Suppressor macrophage treated with lipopolysaccharide for 1 hour (primary cell): ENCODE results near the gene RHOH.

ENCODE experiments used
- DNase-seq, 3 donors: peaks; one replicate each; pipeline ENCODE4 v3.0.0-alpha.2; 2020 to 2022

RHOH gene

DNA sequence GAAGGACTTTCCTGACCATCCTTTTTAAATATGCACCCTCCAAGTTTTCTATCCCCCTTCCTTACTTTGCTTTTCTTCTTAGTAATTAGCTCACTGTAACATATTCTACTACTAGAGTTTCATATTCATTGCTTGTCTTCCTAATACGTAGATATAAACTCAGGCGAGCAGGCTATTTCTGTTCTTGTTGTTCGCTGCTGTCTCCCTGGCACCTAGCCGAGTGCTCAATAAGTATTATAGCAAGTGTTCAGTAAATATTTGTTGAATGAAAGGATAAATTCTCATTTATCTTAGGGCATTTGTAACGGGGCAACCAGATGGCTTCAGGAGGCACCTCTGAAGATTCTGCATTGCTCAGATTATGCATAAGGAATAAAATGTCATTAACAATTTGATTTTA, 6.8 kb upstream of the RHOH start:
- no peak for DNase-seq

DNA sequence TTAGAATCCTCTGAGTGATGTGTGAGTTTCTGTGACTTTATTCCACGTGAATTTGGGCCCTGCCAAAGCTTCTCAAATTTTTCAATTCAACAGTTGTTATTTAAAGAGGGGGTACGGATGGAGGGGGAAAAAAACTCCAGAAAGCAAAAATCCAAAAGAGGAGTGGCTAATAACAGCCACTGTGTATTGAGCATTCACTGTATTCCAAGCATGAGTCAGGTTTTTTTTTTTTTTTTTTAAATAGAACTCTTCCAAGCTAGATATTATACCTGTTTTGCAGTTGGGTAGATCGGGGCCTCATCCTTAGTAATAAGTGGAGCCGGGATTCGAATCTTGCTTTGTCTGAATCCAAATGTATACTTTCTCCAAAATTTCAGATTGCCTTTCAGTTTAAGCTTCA, 6.4 kb upstream of the RHOH start:
- DNase-seq: no peak

GRCh38 chr4:40190880-40191815, 5.7 kb upstream of the RHOH start:
- DNase-seq: peak in 1 of 3 donors; percentile 41

GRCh38 chr4:40192114-40193015, 4.5 kb upstream of the RHOH start:
- no peak for DNase-seq

DNA sequence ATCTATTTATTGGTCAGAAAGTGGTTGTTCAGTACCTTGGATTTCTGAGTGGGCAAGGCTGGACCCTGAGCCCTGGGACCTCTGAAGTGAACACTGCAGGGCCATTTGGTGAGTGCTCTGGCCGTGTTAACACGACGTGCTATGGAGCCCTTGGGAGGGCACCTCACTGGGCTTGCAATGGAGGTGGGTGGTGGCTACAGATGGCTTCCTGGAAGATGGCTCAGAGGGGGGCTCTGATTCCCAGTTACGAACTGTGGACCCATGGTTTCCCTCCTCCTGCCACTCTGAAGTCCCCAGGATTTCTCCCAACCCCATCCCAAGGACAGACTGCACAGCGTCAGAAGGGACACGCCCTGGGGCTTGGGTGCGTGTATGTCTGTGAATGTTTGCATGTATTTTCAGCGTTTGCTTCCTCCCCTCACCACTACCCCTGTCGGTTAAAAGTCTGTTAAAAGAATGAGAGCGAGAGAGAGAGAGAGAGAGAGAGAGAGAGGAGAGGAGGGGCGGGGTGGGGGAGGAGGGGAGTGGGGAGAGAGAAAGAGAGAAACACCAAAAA, 3.7 kb upstream of the RHOH start:
- DNase-seq: no peak

GRCh38 chr4:40193578-40193977, 3.3 kb upstream of the RHOH start:
- no peak for DNase-seq

GRCh38 chr4:40194602-40195161, 2.1 kb upstream of the RHOH start:
- DNase-seq: no peak

DNA sequence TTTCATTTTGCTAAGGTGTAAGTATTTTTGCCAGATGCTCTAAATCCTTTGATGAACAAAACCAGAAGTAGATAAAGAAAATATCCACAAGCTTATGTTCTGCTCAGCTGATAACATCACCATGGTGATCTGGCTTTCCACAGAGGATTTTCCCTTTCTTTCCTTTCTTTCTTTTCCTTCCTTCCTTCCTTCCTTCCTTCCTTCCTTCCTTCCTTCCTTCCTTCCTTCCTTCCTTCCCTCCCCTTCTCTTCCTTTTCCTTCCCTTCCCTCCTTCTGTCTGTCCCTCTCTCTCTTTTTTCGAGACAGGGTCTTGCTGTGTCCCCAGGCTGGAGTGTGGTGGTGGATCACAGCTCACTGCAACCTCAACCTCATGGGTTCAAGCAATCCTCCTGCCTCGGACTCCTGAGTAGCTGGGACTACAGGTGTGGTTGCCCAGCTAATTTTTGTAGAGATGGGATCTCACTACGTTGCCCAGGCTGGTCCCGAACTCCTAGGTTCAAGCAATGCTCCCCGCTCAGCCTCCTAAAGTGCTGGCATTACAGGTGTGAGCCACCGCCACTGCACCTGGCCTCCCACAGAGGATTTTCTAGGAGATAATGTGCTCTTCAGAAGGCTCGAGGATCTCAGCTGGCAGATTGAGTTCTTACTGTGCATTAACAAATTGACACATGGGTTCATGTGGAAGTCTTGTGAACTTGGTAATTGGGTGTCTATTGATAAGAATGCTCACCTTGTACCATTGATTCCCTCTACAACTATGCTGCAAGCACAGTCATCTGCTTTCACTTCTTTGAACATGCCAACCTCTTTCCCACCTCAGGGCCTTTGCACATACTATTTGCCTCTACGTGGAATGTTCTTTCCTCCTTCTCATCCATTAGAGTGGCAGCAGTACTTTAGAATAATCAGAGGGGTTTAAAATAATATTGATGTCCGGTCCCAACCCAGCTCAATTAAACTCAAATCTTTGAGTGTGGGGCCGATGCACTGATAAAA, 1.4 kb upstream of the RHOH start:
- DNase-seq: no peak

DNA sequence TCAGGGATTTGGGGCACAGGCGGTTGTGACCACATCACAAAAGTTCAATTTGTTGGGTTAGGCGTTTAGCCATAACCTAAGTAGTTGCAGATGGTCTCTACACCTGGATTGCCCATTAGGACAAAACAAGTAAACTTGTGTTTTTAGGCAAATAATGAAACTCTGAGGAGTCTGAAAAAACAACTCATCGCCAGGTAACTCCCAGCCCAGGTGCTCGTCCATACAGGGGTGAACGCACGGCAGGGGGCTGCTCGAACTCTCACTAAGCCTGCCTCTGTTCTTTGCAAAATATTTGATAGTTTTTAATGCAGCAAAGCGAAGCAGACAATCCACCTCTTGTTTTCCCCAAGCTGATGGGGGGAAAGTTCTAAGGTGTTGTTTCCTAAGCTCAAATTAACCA, 559 bp upstream of the RHOH start:
- DNase-seq: no peak

DNA sequence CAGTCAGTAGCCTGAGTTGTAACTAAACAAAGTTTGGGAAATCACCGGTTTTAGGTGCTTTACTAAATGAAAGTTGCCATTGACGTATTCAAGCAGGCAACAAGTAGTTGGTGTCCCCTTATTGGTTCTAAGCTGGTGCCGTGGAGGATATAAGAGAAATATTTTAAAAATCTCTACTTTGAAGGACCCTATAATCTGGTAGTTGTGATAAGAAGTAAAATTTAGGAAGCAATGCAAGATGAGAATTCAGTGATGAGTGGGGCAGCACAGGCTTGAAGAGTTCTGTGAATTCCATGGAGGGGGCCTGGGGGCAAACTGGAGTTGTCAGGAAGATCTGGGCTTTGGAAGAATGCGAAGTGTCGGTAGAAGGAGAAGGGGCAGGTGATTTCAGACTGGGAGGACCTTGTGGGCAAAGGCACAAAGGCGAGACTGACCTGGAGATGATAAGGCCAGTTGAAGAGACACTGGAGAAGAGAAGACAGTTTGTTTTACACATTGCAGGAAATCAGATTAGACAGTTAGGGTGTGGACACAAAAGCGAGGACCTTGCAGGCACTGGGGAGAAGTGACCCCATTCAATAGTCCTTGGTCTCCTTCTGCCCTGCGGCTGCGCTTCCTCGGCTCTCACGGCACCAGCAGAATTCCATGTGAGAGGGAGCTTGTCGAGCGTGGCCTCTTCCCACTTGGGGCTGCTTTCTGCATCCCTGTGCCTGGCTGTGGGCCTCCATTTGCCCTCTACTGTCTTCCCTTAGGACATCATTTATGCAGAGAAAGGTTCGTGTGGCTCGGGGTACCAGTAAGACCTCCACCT, 1.3 kb downstream of the RHOH start:
- no peak for DNase-seq

DNA sequence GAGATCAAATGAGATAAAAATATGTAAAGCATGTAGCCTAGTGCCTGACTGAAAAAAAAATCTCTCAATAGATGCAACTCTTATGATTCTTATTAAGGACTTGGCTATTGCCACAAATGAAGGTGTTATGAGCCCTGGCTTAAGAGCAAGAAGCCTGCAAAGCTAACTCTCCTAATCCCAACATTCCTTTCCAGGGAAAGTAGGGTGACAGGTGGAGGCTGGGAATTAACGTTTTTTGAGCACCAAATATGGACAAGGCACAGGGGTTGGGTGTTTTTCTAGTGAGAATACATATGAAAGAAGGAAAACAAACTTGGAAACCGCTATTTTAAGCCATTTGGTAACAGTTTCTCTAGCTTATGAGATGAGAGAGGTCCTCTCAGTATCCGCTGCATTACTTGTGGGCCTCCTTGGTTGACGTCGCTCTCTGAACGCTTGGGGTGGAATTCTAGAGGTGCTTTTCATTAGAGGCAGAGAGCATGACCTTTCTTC, 2.4 kb downstream of the RHOH start:
- DNase-seq: no peak

DNA sequence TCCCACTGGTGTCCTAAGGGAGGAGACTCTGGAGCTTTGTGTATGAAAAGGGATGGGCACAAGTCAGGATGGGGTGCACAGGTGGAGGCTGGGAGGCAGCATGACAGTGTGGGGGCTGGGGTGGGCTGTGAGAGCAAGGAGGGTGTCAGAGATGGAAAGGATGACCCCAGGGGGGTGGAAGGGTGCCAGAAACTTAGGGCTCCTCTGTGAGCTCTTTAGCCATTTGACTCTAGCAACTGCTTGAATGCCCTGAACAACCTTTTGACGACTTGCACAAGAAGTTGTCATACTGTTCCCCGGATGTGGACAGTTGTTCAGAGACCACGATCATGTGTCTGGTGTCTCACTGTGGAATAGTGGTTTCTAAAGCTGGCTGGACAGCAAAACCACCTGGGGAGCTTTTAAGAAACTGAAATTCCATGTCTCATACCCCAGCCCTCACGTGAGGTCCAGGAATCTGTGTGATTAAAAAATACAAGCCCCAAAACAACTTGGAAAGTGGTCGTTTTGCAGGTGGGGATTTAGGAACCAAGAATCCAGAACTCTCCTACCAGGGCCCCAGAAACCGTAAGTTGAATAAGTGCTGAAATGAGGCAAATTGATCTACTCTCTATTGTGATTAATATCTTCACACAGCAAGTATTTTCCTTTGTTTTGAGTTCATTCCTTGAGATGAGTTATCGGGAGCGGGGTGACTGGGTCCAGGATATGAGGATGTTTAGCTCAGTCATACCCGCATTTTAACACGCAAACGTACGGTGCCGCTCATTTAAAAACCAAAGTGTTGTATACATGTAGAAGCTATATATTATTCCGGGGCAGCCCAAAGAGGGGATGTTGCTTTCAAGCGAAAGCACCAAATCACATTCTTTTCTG, 3.4 kb downstream of the RHOH start:
- peak; percentile 71 to 88 (median 71) for DNase-seq

GRCh38 chr4:40200875-40201801, 4.3 kb downstream of the RHOH start:
- peak; percentile 57 to 91 (median 76) for DNase-seq

DNA sequence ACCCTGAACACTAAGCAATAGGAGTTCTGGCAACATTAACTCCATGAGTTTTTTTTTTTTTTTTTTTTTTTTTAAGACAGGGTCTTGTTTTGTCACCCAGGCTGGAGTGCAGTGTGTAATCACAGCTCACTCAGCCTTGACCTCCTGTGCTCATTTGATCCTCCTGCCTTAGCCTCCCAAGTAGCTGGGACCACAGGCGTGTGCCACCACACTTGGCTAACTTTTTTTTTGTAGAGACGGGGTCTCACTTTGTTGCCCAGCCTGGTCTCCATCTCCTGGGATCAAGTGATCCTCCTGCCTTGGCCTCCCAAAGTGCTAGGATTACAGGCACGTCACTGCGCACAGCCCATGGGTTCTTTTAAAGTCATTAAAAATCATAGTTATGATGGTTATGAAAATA, 5.1 kb downstream of the RHOH start:
- no peak for DNase-seq

DNA sequence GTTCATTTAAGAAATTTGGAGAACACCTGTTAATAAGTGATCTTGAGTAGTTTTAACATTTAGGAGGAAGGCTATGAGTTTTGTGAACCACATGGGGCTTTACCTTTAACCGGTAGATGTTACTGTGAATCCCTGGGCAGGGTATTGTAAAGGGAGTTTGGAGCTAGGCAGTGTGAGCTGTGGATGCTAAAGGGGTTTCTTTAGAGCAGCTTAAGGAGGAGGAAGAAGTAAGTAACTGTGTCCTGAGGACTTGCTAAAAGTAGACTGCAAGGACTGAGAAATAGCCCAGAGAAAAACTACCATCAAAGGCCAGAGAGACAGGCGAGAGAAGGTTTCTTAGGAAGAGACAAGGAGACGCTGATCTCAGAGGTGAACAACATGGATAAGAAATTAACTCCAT, 5.6 kb downstream of the RHOH start:
- DNase-seq: no peak

- no peak for DNase-seq
These were observed 7.9 kb downstream of the RHOH start for GRCh38 chr4:40204507-40205258.
